GM12878 (cell line): ENCODE data around the gene CCHCR1. TPM values are rescaled to one million over a fixed set of nuclear protein-coding genes. Genes with fewer than 3 reads are reported as not detected.

Experiments used
- ATAC-seq: fragments of 200-7000 bp; cut with Tn5 transposase; 3 replicates; pipeline ENCODE4 v1.9.1; 2020; ENCODE audit warnings: mild to moderate bottlenecking, moderate library complexity
- BruUV-seq: library from RNA; stranded (reverse); fragments of 400-500 nt; replicated peaks from 2 replicates; lab custom pipeline; 2021; lab: Mats Ljungman, UMichigan
- CTCF ChIA-PET: fragments of 300-600 bp; sonication (Branson Sonifier 250); formaldehyde crosslinking; extraction: SDS; loops from one replicate; lab custom pipeline; 2021; ENCODE audit warnings: inconsistent platforms; lab: Yijun Ruan, JAX
- POLR2A ChIA-PET: fragments of 350-600 bp; formaldehyde crosslinking; extraction: SDS; loops from one replicate; lab custom pipeline; 2021; ENCODE audit warnings: inconsistent platforms; lab: Charles Lee
- RAD21 ChIA-PET: fragments of 300-600 bp; sonication (Branson Sonifier 250); formaldehyde crosslinking; loops from one replicate; lab custom pipeline; 2023; ENCODE audit warnings: antibody characterized with exemption; ENCODE audit not compliant: unreplicated experiment; lab: Charles Lee
- SMC1A ChIA-PET: fragments of 300-600 bp; sonication (Branson Sonifier 250); formaldehyde crosslinking; loops from one replicate; lab custom pipeline; 2023; ENCODE audit not compliant: unreplicated experiment, uncharacterized antibody; lab: Charles Lee
- DNase-seq: peaks from one replicate; pipeline ENCODE4 v3.0.0-alpha.2; 2011; ENCODE audit warnings: low read depth, low spot score
- FAIRE-seq: peaks from 3 replicates; lab custom pipeline; 2011; peaks lifted over from hg19 to GRCh38; lab: Jason Lieb, UNC
- H2AFZ ChIP-seq: 2 replicates; pipeline ENCODE4 v1.6.0; 2011; ENCODE audit warnings: low read depth, low read length, control low read depth; ENCODE audit not compliant: control insufficient read depth
- H3K27ac ChIP-seq: 2 replicates; pipeline ENCODE4 v1.5.1; 2011; ENCODE audit warnings: control low read depth; ENCODE audit not compliant: control insufficient read depth, insufficient read depth
- H3K27me3 ChIP-seq, 2 experiments: replicated peaks in 1 of 2; 2 replicates each; pipeline versions ENCODE4 v1.6.0 to v1.6.1; 2011; ENCODE audit warnings: low read length in 1 of 2; ENCODE audit not compliant: control insufficient read depth in 2 of 2, insufficient read depth in 2 of 2
- H3K36me3 ChIP-seq, 2 experiments: 2 replicates each; pipeline ENCODE4 v1.5.1; 2011; ENCODE audit warnings: low read length in 1 of 2; ENCODE audit not compliant: control insufficient read depth in 2 of 2, insufficient read depth in 2 of 2
- H3K4me1 ChIP-seq: 2 replicates; pipeline ENCODE4 v1.6.1; 2011; ENCODE audit warnings: mild to moderate bottlenecking, low read length, moderate library complexity, mixed read lengths; ENCODE audit not compliant: control insufficient read depth, insufficient read depth
- H3K4me2 ChIP-seq: 2 replicates; pipeline ENCODE4 v1.6.0; 2011; ENCODE audit warnings: control low read depth; ENCODE audit not compliant: control insufficient read depth, insufficient read depth
- H3K4me3 ChIP-seq: fragments of 200-600 bp; sonication (generic); 2 replicates; pipeline ENCODE4 v1.5.1; 2016
- H3K79me2 ChIP-seq: 2 replicates; pipeline ENCODE4 v1.6.0; 2011; ENCODE audit warnings: low read length; ENCODE audit not compliant: control insufficient read depth, insufficient read depth
- H3K9ac ChIP-seq: 2 replicates; pipeline ENCODE4 v1.8.0; 2011; ENCODE audit warnings: low read length, control low read depth, mixed read lengths; ENCODE audit not compliant: control insufficient read depth, insufficient read depth
- H3K9me3 ChIP-seq: replicated peaks from 3 replicates; pipeline ENCODE4 v1.5.1; 2011; ENCODE audit warnings: mild to moderate bottlenecking, low read length; ENCODE audit not compliant: control insufficient read depth, insufficient read depth
- H4K20me1 ChIP-seq: 2 replicates; pipeline ENCODE4 v1.6.0; 2011; ENCODE audit not compliant: control insufficient read depth, insufficient read depth
- ASH2L ChIP-seq: fragments of 300-600, 200-600 bp; sonication (generic); IDR thresholded peaks from 2 replicates; pipeline ENCODE4 v1.6.1; 2017; ENCODE audit warnings: low read depth, mild to moderate bottlenecking, borderline replicate concordance
- ATF7 ChIP-seq: fragments of 450-650 bp; IDR thresholded peaks from 2 replicates; pipeline ENCODE4 v1.6.1; 2016; ENCODE audit warnings: low read depth, mild to moderate bottlenecking
- CHD1 ChIP-seq: IDR thresholded peaks from 2 replicates; pipeline ENCODE4 v1.6.1; 2012; ENCODE audit warnings: low read depth, low read length, improper control_type of control experiment
- GATAD2B ChIP-seq: fragments of 450-650 bp; conservative IDR thresholded peaks from 2 replicates; pipeline ENCODE4 v1.6.1; 2017; ENCODE audit warnings: low read depth, mild to moderate bottlenecking, moderate library complexity
- IKZF1 ChIP-seq: fragments of 450-650 bp; conservative IDR thresholded peaks from 2 replicates; pipeline ENCODE4 v1.6.1; 2017; ENCODE audit warnings: antibody characterized with exemption, mild to moderate bottlenecking
- KLF5 ChIP-seq: fragments of 450-650 bp; IDR thresholded peaks from 2 replicates; pipeline ENCODE4 v1.6.1; 2014; ENCODE audit warnings: mild to moderate bottlenecking; ENCODE audit not compliant: partially characterized antibody
- LARP7 ChIP-seq: fragments of 450-650 bp; IDR thresholded peaks from 2 replicates; pipeline ENCODE4 v1.6.1; 2017; ENCODE audit warnings: mild to moderate bottlenecking
- MXI1 ChIP-seq: fragments of 150-350 bp; IDR thresholded peaks from 2 replicates; pipeline ENCODE4 v1.6.1; 2011; ENCODE audit warnings: low read depth, mild to moderate bottlenecking, inconsistent platforms, low read length, improper control_type of control experiment
- NFYB ChIP-seq: IDR thresholded peaks from 2 replicates; pipeline ENCODE4 v1.6.1; 2011; ENCODE audit warnings: low read depth, mild to moderate bottlenecking, low read length, improper control_type of control experiment, moderate library complexity; ENCODE audit not compliant: insufficient read depth
- NR2F1 ChIP-seq: fragments of 450-650 bp; conservative IDR thresholded peaks from 2 replicates; pipeline ENCODE4 v1.6.1; 2017; ENCODE audit warnings: mild to moderate bottlenecking
- POLR2A ChIP-seq: IDR thresholded peaks from 2 replicates; pipeline ENCODE4 v1.6.1; 2011; ENCODE audit warnings: low read depth, mild to moderate bottlenecking, low read length
- RELA ChIP-seq: fragments of 450-650 bp; IDR thresholded peaks from 2 replicates; pipeline ENCODE4 v1.8.0; 2014; ENCODE audit warnings: borderline replicate concordance; ENCODE audit not compliant: partially characterized antibody
- USF1 ChIP-seq: IDR thresholded peaks from 2 replicates; pipeline ENCODE4 v1.6.1; 2011; ENCODE audit warnings: borderline replicate concordance, low read depth, mild to moderate bottlenecking, moderate library complexity, mixed read lengths, low read length; ENCODE audit not compliant: insufficient read depth; ENCODE audit errors: extremely low read length
- USF2 ChIP-seq: IDR thresholded peaks from 2 replicates; pipeline ENCODE4 v1.6.1; 2011; ENCODE audit warnings: low read depth, low read length, improper control_type of control experiment, borderline replicate concordance
- ZBTB40 ChIP-seq: fragments of 450-650 bp; IDR thresholded peaks from 2 replicates; pipeline ENCODE4 v1.6.1; 2016; ENCODE audit warnings: mild to moderate bottlenecking, moderate library complexity, borderline replicate concordance
- ZNF217 ChIP-seq: fragments of 450-650 bp; IDR thresholded peaks from 2 replicates; pipeline ENCODE4 v1.6.1; 2017; ENCODE audit warnings: antibody characterized with exemption, mild to moderate bottlenecking
- WGBS: methylation state at CpG from one replicate; pipeline ENCODE4 v1.1.6; 2016; ENCODE audit warnings: low lambda C conversion rate; ENCODE audit not compliant: insufficient replicate concordance, insufficient coverage; ENCODE audit errors: missing lambda C conversion rate; 5-methylcytosine and 5-hydroxymethylcytosine counted together
- in situ Hi-C: fragments of 300-500 bp; cut with MboI; formaldehyde crosslinking; loops from 9 replicates; pipeline ENCODE4 v1.14.3; 2018; ENCODE audit warnings: mixed read lengths
- intact Hi-C: fragments of 100-400 bp; cut with micrococcal nuclease; formaldehyde crosslinking; loops from one replicate; pipeline ENCODE4 v1.14.2; 2022; ENCODE audit not compliant: unreplicated experiment
- polyA plus RNA-seq, 11 experiments: library from polyadenylated mRNA; depleted of rRNA in 4 of 11; unstranded in 6 of 11; stranded (reverse) in 5 of 11; fragments of >200 nt; fragmentation: Nextera tagmentation in 4 of 11; fragmentation: Illumina TruSeq in 1 of 11; extraction: Ambion mirVana in 4 of 11; extraction: Trizol in 1 of 11; gene quantifications; 1 replicate in 1 of 11; 2 replicates in 10 of 11; pipeline versions ENCODE4 v1.2.1 to v1.2.3, GENCODE V29; 2011 to 2016; ENCODE audit warnings: inconsistent platforms in 2 of 11, missing spikeins in 2 of 11, low read depth in 1 of 11
- total RNA-seq, 4 experiments: library from RNA; depleted of rRNA in 3 of 4; stranded (reverse); fragments of >200 nt in 3 of 4; fragmentation: Illumina TruSeq in 1 of 4; extraction: Trizol in 1 of 4; gene quantifications; 2 replicates each; pipeline versions ENCODE4 v1.2.1 to v1.2.3, GENCODE V29; 2013 to 2021
- TF ChIP-seq, protein P1 (sequence below): IDR thresholded peaks from 2 replicates; pipeline ENCODE4 v1.6.1; 2012; ENCODE audit warnings: low read depth, low read length, improper control_type of control experiment

Gene CCHCR1
- total and polyA plus RNA-seq, 10 of the 15 experiments (the other 5 are each of a cell fraction or from before 2014, with no cell fraction given): 1.0 to 35.2 (median 24.7) TPM

DNA sequence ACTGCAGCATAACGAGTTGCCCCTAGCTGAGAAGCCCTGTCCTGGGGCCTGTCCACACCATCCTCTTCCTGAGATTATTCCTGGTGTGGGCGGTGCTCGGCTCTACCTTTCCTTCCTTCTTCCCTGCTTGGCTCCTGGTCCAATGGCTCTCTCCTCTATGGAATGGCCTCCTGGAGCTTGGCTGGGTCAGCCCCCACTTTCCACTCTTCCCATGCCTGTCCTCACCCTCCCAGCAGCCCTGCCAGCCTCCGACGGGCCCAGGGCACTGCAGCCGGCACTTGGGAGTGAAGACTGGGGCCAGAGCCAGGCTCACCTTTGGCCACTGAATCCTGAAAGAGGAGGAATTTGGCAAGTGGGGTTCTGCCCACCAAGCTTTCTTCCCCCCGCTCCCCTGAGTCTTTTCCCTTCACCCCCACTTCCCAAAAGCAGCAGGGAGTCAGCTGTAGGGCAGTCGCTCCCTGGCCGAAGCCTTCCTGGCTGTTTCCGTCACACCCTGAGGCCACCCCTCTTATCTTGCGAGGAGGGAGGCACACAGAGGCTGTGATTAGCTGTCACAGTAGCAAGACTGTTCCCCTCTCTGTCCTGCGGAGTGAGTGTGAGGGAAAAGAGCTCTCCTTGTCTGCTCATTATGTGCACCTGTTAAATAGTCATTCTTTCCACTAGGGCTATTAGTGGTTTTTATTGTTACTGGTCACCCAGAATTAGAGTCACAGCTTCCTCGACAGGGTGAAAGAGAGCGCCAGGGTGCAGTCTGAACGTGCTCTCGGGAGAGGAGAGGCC lies 31.0 kb downstream of the CCHCR1 start:
- no peak for DNase-seq
- Histone ChIP-seq H3K9me3 (no peaks in the 10 kb centered on the region), H3K4me2 (no peak overlapping the region), H2AFZ (no peak overlapping the region; the same call in 1 of the 2 replicates), H3K27me3 (no peaks in the 10 kb centered on the region; a peak in 4 of 4 replicates), H3K4me3 (no peak overlapping the region), H3K27ac (no peak overlapping the region), H3K4me1 (no peaks in the 10 kb centered on the region; the same call in 1 of the 2 replicates), H4K20me1 (no peaks in the 10 kb centered on the region), H3K36me3 (no peaks in the 10 kb centered on the region), H3K79me2 (no peaks in the 10 kb centered on the region), H3K9ac (no peak overlapping the region)
- WGBS: 33% methylated on average over 14 of the region's 16 CpGs
- peak; percentile 52 for ATAC-seq
- RAD21 ChIA-PET: interaction anchor here (0.5 to 2.3 kb wide), 8 partner anchors 11 to 304 kb away, joined by 3 to 8 read pairs (median 3); no protein-coding TSS in a partner anchor
- intact Hi-C loops (no loop called here), in situ Hi-C loops (no loop called here)
- CTCF ChIA-PET: interaction anchor here (0.8 to 22.9 kb wide), 12 partner anchors 10 to 299 kb away, joined by 3 to 326 read pairs (median 6); partner anchors contain the start of genes CCHCR1 and TCF19
- POLR2A ChIA-PET: interaction anchor here (1.2 kb wide), 1 partner anchor 35 kb away, joined by 4 read pairs; no protein-coding TSS in a partner anchor
- BruUV-seq: no TSS peak
- SMC1A ChIA-PET: interaction anchor here (0.8 to 2.9 kb wide), 6 partner anchors 8 to 67 kb away, joined by 3 to 8 read pairs (median 4); no protein-coding TSS in a partner anchor
- FAIRE-seq: no peak
- TF ChIP-seq ASH2L (no peak), ZNF217 (no peak), MXI1 (no peak), IKZF1 (peak; percentile 45; the same call in 1 of the 2 replicates), USF2 (no peak), POLR2A (no peak), NR2F1 (no peak), NFYB (no peak), CHD1 (no peak), LARP7 (no peak), GATAD2B (no peak), ZBTB40 (no peak), USF1 (no peak), KLF5 (no peak), RELA (no peak), ATF7 (peak; percentile 63)
- TF ChIP-seq, protein P1, sequence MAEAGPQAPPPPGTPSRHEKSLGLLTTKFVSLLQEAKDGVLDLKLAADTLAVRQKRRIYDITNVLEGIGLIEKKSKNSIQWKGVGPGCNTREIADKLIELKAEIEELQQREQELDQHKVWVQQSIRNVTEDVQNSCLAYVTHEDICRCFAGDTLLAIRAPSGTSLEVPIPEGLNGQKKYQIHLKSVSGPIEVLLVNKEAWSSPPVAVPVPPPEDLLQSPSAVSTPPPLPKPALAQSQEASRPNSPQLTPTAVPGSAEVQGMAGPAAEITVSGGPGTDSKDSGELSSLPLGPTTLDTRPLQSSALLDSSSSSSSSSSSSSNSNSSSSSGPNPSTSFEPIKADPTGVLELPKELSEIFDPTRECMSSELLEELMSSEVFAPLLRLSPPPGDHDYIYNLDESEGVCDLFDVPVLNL: no peak
